Mesothelial cell of epicardium (in vitro differentiated cells): ENCODE data around the gene RAP1GAP. TPM values are rescaled to one million over a fixed set of nuclear protein-coding genes. Genes with fewer than 3 reads are reported as not detected.
"Not testable (repeated sequence)": the region's sequence is repeated elsewhere in the genome, so short reads cannot be mapped to it uniquely, and the experiment has no call there.

ENCODE experiments used
- DNase-seq, 2 experiments: peaks; one replicate each; pipeline ENCODE4 v3.0.0; 2021; ENCODE audit warnings: low spot score in 2 of 2; ENCODE audit not compliant: unreplicated experiment in 2 of 2
- H3K27ac Mint-ChIP-seq: 2 replicates; pipeline ENCODE4 v1.8.0; 2021; ENCODE audit warnings: mixed read lengths
- H3K27me3 Mint-ChIP-seq: 2 replicates; pipeline ENCODE4 v1.8.0; 2021; ENCODE audit warnings: low read depth, mixed read lengths
- H3K36me3 Mint-ChIP-seq: 2 replicates; pipeline ENCODE4 v1.8.0; 2021; ENCODE audit warnings: mixed read lengths
- H3K4me1 Mint-ChIP-seq: 2 replicates; pipeline ENCODE4 v1.8.0; 2021; ENCODE audit warnings: mixed read lengths
- H3K4me3 Mint-ChIP-seq: 2 replicates; pipeline ENCODE4 v1.8.0; 2021; ENCODE audit warnings: mild to moderate bottlenecking, moderate library complexity, mixed read lengths
- H3K9me3 Mint-ChIP-seq: 2 replicates; pipeline ENCODE4 v1.8.0; 2021; ENCODE audit warnings: mixed read lengths
- CTCF ChIP-seq: fragments of 200-600 bp; sonication (generic); IDR thresholded peaks from one replicate; pipeline ENCODE4 v1.5.0; 2021; ENCODE audit warnings: antibody characterized with exemption; ENCODE audit not compliant: unreplicated experiment
- total RNA-seq: library from RNA; stranded (reverse); gene quantifications from 3 replicates; pipeline ENCODE4 v1.2.1, GENCODE V29; 2021

RAP1GAP gene
- total RNA-seq, 1 donor from 2014 or later: 8.0 TPM

GRCh38 chr1:21567241-21568005, 101.7 kb downstream of the RAP1GAP start:
- no peaks in the 10 kb centered on the region for H3K36me3 Mint-ChIP-seq
- no peak for DNase-seq
- no peaks in the 10 kb centered on the region for H3K9me3 Mint-ChIP-seq
- H3K27me3 Mint-ChIP-seq: no peaks in the 10 kb centered on the region
- peaks cover 9% of the 10 kb centered on the region for H3K4me1 Mint-ChIP-seq
- H3K4me3 Mint-ChIP-seq: no peak overlapping the region
- H3K27ac Mint-ChIP-seq: no peak overlapping the region
- TF ChIP-seq CTCF: no peak

DNA sequence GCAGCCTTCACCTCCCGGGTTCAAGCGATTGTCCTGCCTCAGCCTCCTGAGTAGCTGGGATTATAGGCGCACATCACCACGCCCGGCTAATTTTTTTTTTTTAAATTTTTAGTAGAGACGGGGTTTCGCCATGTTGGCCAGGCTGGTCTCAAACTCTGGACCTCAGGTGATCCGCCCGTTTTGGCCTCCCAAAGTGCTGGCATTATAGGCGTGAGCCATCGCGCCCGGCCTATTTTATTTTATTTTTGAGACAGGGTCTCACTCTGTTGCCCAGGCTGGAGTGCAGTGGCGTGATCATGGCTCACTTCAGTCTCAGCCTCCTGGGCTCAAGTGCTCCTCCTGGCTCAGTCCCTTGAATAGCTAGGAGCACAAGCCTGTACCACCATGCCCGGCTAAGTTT, 102.8 kb downstream of the RAP1GAP start:
- H3K9me3 Mint-ChIP-seq, H3K4me1 Mint-ChIP-seq, H3K36me3 Mint-ChIP-seq, DNase-seq, H3K27me3 Mint-ChIP-seq, H3K4me3 Mint-ChIP-seq, H3K27ac Mint-ChIP-seq: not testable (repeated sequence)

GRCh38 chr1:21565285-21565684, 103.9 kb downstream of the RAP1GAP start:
- Mint-ChIP-seq H3K36me3 (no peaks in the 10 kb centered on the region), H3K4me1 (peaks cover 9% of the 10 kb centered on the region), H3K9me3 (no peaks in the 10 kb centered on the region), H3K27ac (no peak overlapping the region), H3K27me3 (no peaks in the 10 kb centered on the region), H3K4me3 (no peak overlapping the region)
- no peak for DNase-seq
- TF ChIP-seq CTCF: no peak

DNA sequence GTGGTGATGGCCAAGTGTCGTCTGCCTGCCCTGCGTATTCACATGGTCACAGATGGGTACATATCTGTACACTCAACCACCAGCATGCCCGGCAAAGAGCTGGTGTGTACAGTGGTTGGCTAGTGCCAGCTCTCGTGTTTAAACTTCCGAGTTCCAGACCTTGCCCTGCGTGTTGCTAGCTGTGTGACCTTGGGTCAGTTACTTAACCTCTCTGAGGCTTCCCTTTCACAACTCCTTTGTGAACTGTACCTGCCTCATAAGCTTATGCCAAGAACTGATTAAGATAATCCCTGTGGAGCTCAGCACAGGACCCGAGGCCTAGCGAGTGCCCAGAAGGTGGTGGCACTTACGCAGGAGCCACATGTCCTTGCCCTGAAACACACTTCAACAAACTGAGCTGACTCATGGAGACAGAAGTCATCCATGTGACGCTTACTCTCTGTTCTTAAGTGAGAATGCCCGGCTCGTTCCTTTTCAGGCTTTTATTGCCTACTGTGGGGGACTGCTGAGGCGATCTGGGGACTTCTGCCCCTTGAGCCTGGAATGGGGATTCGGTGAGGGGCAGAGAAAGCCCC, 104.5 kb downstream of the RAP1GAP start:
- no peak for DNase-seq
- Mint-ChIP-seq H3K27me3 (no peaks in the 10 kb centered on the region), H3K4me1 (peaks cover 9% of the 10 kb centered on the region), H3K27ac (no peak overlapping the region), H3K36me3 (no peaks in the 10 kb centered on the region), H3K9me3 (no peaks in the 10 kb centered on the region), H3K4me3 (no peak overlapping the region)
- no peak for TF ChIP-seq CTCF

DNA sequence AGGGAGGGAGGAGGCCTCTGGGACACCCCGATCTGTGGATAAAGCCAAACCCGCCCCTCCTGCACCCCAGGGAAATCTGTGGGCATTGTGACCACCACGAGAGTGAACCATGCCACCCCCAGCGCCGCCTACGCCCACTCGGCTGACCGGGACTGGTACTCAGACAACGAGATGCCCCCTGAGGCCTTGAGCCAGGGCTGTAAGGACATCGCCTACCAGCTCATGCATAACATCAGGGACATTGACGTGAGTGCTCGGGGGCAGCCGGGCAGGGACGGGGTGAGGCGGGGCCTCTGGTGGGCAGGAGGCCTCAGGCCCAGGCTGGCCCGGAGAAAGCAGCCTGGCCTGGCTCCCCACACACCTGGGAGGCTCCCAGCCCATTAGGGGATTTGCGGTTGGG, 105.2 kb downstream of the RAP1GAP start:
- no peak overlapping the region for H3K27ac Mint-ChIP-seq
- H3K36me3 Mint-ChIP-seq: no peaks in the 10 kb centered on the region
- H3K4me3 Mint-ChIP-seq: no peak overlapping the region
- TF ChIP-seq CTCF: no peak
- H3K27me3 Mint-ChIP-seq: no peaks in the 10 kb centered on the region
- H3K4me1 Mint-ChIP-seq: peaks cover 12% of the 10 kb centered on the region
- no peaks in the 10 kb centered on the region for H3K9me3 Mint-ChIP-seq
- DNase-seq: no peak

- no peaks in the 10 kb centered on the region for H3K27me3 Mint-ChIP-seq
- H3K4me3 Mint-ChIP-seq: no peak overlapping the region
- no peak for TF ChIP-seq CTCF
- no peaks in the 10 kb centered on the region for H3K9me3 Mint-ChIP-seq
- no peak for DNase-seq
- H3K36me3 Mint-ChIP-seq: no peaks in the 10 kb centered on the region
- peaks cover 5% of the 10 kb centered on the region for H3K4me1 Mint-ChIP-seq
- no peak overlapping the region for H3K27ac Mint-ChIP-seq
Measured at GRCh38 chr1:21562896-21563295, 106.3 kb downstream of the RAP1GAP start.
